Panc1 (cell line): ENCODE measurements around the gene YKT6. TPM values are rescaled to one million over a fixed set of nuclear protein-coding genes. Genes with fewer than 3 reads are reported as not detected.

ENCODE experiments used
- ATAC-seq: fragments of 200-7000 bp; cut with Tn5 transposase; 2 replicates; pipeline ENCODE4 v1.9.1; 2020; ENCODE audit warnings: mild to moderate bottlenecking, moderate library complexity
- BruUV-seq: library from RNA; stranded (reverse); fragments of 400-500 nt; replicated peaks from 2 replicates; lab custom pipeline; 2021; lab: Mats Ljungman, UMichigan
- CTCF ChIA-PET: fragments of 300-600 bp; sonication (Branson Sonifier 250); formaldehyde crosslinking; loops from one replicate; lab custom pipeline; 2022; ENCODE audit warnings: antibody characterized with exemption; lab: Charles Lee
- POLR2A ChIA-PET: fragments of 300-600 bp; sonication (Branson Sonifier 250); formaldehyde crosslinking; loops from one replicate; lab custom pipeline; 2022; ENCODE audit warnings: antibody characterized with exemption; lab: Charles Lee
- DNase-seq: peaks from one replicate; pipeline ENCODE4 v3.0.0-alpha.2; 2010; ENCODE audit warnings: low read depth, low spot score
- H3K27ac ChIP-seq: 2 replicates; pipeline ENCODE4 v1.5.1; 2011; ENCODE audit warnings: mild to moderate bottlenecking, low read length, inconsistent platforms
- H3K27me3 ChIP-seq: fragments of 200-500 bp; sonication (Bioruptor generic); 2 replicates; pipeline ENCODE4 v1.6.0; 2014; ENCODE audit warnings: low read length, inconsistent platforms; ENCODE audit not compliant: control insufficient read depth, insufficient read depth
- H3K36me3 ChIP-seq: fragments of 200-500 bp; sonication (Bioruptor generic); 2 replicates; pipeline ENCODE4 v1.5.1; 2014; ENCODE audit warnings: inconsistent platforms, mild to moderate bottlenecking, low read length, moderate library complexity; ENCODE audit not compliant: control insufficient read depth, insufficient read depth
- H3K4me1 ChIP-seq: 2 replicates; pipeline ENCODE4 v1.5.1; 2011; ENCODE audit warnings: inconsistent platforms, mild to moderate bottlenecking, low read length, moderate library complexity; ENCODE audit not compliant: control insufficient read depth, insufficient read depth
- H3K4me3 ChIP-seq, 2 experiments: 2 replicates each; pipeline ENCODE4 v1.5.1; 2011 to 2012; ENCODE audit warnings: low read depth in 2 of 2, low read length in 2 of 2, mild to moderate bottlenecking in 2 of 2, inconsistent platforms in 1 of 2, moderate library complexity in 1 of 2
- H3K9me3 ChIP-seq: fragments of 200-500 bp; sonication (Bioruptor generic); 2 replicates; pipeline ENCODE4 v1.5.1; 2014; ENCODE audit warnings: low read depth, mild to moderate bottlenecking, inconsistent platforms, low read length, moderate library complexity; ENCODE audit not compliant: control insufficient read depth, insufficient read depth
- CTCF ChIP-seq: fragments of 450-650 bp; IDR thresholded peaks from 2 replicates; pipeline ENCODE4 v1.5.1; 2017; ENCODE audit warnings: mild to moderate bottlenecking
- POLR2AphosphoS5 ChIP-seq: IDR thresholded peaks from 2 replicates; pipeline ENCODE4 v1.6.1; 2012; ENCODE audit warnings: mild to moderate bottlenecking, low read depth, low read length, moderate library complexity
- REST ChIP-seq, 2 experiments: IDR thresholded peaks; 2 replicates each; pipeline ENCODE4 v1.6.1; 2011 to 2012; ENCODE audit warnings: low read depth in 2 of 2, control low read depth in 1 of 2, low read length in 1 of 2, mild to moderate bottlenecking in 1 of 2, moderate library complexity in 1 of 2; ENCODE audit not compliant: insufficient read depth in 1 of 2
- SIN3A ChIP-seq: IDR thresholded peaks from 2 replicates; pipeline ENCODE4 v1.6.1; 2012; ENCODE audit warnings: low read depth, mild to moderate bottlenecking, low read length, moderate library complexity, borderline replicate concordance; ENCODE audit not compliant: insufficient read depth
- TCF7L2 ChIP-seq: IDR thresholded peaks from 2 replicates; pipeline ENCODE4 v1.6.1; 2011; ENCODE audit warnings: mild to moderate bottlenecking, low read depth, low read length, inconsistent platforms
- in situ Hi-C: cut with HindIII; loops from 2 replicates; pipeline ENCODE4 v1.10.0; 2016; ENCODE audit warnings: low sequenced_read_pairs, low pct_unique_long_range_greater_than_20kb
- intact Hi-C: fragments of 100-400 bp; cut with micrococcal nuclease; formaldehyde crosslinking; loops from one replicate; pipeline ENCODE4 v1.10.0; 2022; ENCODE audit not compliant: unreplicated experiment
- total RNA-seq: library from RNA; stranded (reverse); gene quantifications from one replicate; pipeline ENCODE4 v1.2.1, GENCODE V29; 2021; ENCODE audit not compliant: unreplicated experiment

YKT6 gene
- total RNA-seq, 1 experiment from 2014 or later = 207 TPM

GRCh38 chr7:44222074-44222473 is 21.3 kb downstream of the YKT6 start:
- POLR2A ChIA-PET = no interaction called here
- intact Hi-C loops = no loop called here
- no peaks in the 10 kb centered on the region for H3K9me3 ChIP-seq

GRCh38 chr7:44222776-44223261 is 22.0 kb downstream of the YKT6 start:
- TF ChIP-seq TCF7L2 (no peak), REST (IDR thresholded peaks at IDR 0.05; ENCODE audit: insufficient read depth in 1 of 2, low read depth in 2 of 2, low read length in 1 of 2) (no peak)
- CTCF ChIA-PET = no interaction called here
- no peaks in the 10 kb centered on the region for H3K36me3 ChIP-seq
- BruUV-seq = no TSS peak
- no peaks in the 10 kb centered on the region for H3K27me3 ChIP-seq
- POLR2A ChIA-PET = no interaction called here
- H3K4me1 ChIP-seq = no peaks in the 10 kb centered on the region
- H3K9me3 ChIP-seq = no peaks in the 10 kb centered on the region
- no peak overlapping the region for H3K27ac ChIP-seq
- DNase-seq = no peak
- ATAC-seq = no peak
- in situ Hi-C loops (loop anchor here (25.0 kb wide), 1 partner anchor 114 kb away; the partner anchor contains the start of gene CAMK2B), intact Hi-C loops (no loop called here)
- no peak overlapping the region for H3K4me3 ChIP-seq

More at GRCh38 chr7:44222074-44222473, 21.3 kb downstream of the YKT6 start:
- H3K36me3 ChIP-seq = no peaks in the 10 kb centered on the region
- no peaks in the 10 kb centered on the region for H3K4me1 ChIP-seq
- in situ Hi-C loops = loop anchor here (25.0 kb wide), 1 partner anchor 115 kb away; the partner anchor contains the start of gene CAMK2B
- CTCF ChIA-PET = no interaction called here
- DNase-seq = no peak
- TF ChIP-seq TCF7L2 (no peak), CTCF (no peak), SIN3A (no peak), POLR2AphosphoS5 (no peak), REST (IDR thresholded peaks at IDR 0.05; ENCODE audit: insufficient read depth in 1 of 2, low read depth in 2 of 2, low read length in 1 of 2) (no peak)
- no peak overlapping the region for H3K27ac ChIP-seq
- H3K27me3 ChIP-seq = no peaks in the 10 kb centered on the region
- H3K4me3 ChIP-seq = no peak overlapping the region
- ATAC-seq = no peak
- no TSS peak for BruUV-seq
